HG02840 (cell line): ENCODE results near the gene XPO6.
A peak's percentile ranks its signal among the peaks of the same experiment; 100 is the strongest.
"Not testable (repeated sequence)": the region's sequence is repeated elsewhere in the genome, so short reads cannot be mapped to it uniquely, and the experiment has no call there.

ENCODE experiments used
- ATAC-seq: cut with Tn5 transposase; IDR thresholded peaks from one replicate; pipeline ENCODE4 v1.9.1; 2021; ENCODE audit warnings: mild to moderate bottlenecking, moderate library complexity, moderate number of reproducible peaks; ENCODE audit not compliant: unreplicated experiment, low FRiP score

Gene XPO6

DNA sequence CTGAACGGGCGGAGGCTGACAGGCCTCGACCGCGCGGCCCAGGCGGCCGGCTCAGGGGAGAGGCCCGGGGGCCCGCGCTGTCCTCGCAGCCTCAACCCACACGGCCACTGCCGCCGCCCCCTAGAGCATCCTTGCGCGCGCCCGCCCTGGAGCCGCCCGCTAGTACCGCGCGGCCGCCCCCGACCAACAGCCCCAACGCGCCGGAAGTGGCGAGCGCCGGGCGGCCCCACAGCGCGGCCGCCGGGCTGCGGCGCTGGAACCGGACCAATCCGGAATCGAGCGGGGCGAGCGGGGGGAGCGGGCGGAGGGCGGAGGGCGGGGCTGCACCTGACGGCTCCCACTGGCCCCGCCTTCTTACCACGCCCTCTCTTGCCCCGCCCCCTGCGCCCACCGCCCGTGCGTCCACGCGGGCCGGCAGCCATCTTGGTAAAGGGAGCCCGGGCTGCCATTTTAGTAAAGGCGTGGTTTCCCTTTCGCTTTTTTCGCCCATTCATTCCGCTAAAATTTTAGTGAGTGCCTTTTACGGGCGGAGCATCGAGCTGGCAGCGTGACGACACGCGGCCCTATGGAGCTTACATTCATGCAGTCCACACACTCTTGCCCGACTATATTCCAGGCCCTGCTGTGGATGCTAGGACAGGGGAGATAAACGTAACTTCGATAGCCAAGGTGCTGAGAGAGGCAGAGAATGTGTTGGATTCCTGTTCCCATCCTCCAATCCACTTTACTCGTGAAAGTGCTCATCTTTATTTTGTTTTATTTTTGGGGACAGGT is at the start of gene XPO6:
Gene XPO6, minus strand, starts transcription at position 208 of the 774 bp plus-strand sequence. CDS start 597 bp downstream, outside the sequence.
- peak; percentile 75 for ATAC-seq

DNA sequence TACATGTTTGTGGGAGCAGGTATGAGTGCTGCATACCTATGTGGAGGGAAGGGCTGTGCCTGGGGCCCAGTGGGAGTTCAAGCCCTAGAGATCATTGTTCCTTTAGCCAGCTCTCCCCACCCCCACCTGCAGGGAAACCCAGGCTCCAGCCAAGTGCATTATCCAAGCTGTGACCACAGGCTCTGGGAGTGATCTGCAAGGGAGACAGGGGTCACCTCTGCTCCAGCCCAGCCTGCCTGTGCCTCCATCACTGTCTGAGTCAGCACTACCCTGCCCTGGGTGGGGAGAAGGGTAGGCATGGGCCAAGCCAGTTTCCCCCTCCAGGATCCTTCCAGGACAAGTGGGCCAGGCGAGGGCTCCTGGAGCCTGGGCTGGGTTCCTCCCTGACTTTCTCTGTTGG is 48.4 kb upstream of the XPO6 start:
- no peak for ATAC-seq

- no peak for ATAC-seq
These were observed 48.0 kb upstream of the XPO6 start for GRCh38 chr16:28259781-28260150.

GRCh38 chr16:28259091-28259780 is 47.5 kb upstream of the XPO6 start:
- no peak for ATAC-seq

DNA sequence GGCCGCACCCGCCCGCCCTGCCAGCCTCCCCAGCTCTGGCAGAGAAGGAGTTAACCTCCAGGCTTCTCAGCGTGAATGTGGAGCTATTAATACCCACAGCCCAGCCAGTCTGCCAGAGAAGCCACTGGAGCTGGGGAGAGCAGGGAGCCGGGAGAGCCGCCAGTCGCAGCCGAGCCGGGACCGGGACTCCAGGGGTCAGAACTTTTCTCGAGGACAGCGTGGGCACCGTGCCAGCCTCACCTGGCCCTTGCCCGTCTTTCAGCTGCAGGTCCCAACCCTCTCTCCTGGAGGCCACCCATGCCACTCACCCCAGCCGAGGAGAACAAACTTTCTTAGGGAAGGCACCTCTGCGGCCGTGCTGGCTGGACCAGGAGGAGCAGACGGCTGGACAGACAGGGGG is 46.8 kb upstream of the XPO6 start:
- no peak for ATAC-seq

GRCh38 chr16:28257256-28257655 is 45.5 kb upstream of the XPO6 start:
- ATAC-seq = no peak

DNA sequence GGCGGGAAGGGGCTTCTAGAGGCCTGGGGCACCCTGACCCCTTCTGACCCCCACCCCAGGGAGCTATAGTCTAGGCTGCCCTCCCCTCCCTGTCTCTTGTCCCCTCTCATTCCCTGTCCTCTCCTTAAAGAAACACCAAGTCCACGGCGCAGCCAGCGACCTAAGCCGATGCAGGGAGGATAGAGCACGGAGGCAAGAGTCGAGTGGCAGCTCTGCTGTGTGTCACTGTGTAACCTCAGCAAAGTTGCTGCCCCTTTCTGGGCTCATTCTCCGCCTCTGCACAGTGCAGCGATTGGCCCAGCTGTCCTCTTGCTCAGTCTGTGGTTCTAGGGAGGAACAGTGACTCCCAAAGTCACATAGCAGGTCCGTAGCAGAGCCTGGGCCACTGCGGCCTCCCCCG is 44.1 kb upstream of the XPO6 start:
- ATAC-seq = no peak

DNA sequence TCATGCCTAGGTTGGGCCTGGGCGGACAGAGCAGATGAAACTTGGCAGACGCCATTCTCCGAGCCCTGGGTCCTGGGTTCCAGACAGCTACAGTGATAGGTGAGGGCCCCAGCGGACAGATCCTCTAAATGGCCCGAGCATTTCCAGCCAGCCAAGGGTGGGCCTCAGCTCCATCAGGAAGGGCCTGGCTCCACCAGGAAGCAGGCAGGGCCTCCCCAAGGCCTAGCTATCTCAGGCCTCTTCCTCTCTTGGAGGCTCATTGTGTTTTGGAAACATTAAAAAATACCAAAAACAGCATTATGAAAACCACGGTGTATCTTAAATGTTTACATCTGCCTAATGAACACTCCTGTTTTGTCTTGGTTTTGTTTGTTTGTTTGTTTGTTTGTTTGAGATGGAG is 42.4 kb upstream of the XPO6 start:
- ATAC-seq = no peak

DNA sequence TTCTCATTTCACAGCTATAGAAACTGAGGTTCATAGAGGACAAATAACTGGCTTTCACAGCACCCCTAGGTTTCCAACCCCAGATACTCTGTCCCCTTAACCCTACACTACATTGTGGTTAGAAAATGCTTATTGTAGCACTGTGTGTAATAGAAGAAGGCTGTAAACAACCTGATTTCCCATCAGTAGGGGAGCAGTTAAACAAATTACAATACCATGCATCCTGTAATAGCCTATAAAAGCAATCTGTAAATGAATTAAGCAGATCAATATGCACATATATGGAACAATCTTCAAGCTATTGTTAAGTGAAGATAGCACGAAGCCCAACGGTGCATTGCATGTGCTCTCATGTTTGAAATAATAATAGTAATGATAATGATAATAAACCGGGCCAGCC is 39.2 kb upstream of the XPO6 start:
- no peak for ATAC-seq

- not testable (repeated sequence) for ATAC-seq
These were observed 37.7 kb upstream of the XPO6 start for GRCh38 chr16:28249483-28249882.

DNA sequence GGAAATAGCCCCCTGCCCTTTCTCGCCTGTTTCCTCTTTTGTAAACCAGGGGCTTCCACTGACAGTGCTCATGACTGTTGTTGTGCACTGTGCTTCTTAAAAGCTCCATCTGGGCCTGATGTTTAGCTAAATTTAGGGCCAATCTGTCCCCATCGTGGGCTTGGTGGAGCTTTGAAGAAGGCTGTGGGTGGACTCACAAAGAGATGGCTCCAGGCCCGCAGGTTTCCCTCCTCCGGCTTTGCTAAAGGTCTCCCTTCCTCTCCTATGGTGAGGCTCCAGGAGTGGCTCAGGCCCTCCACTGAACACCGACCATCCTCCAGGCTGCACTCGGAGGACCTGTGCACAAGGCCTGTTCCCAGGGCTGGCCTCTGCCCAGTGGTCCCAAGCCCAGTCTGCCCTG is 30.2 kb upstream of the XPO6 start:
- no peak for ATAC-seq

DNA sequence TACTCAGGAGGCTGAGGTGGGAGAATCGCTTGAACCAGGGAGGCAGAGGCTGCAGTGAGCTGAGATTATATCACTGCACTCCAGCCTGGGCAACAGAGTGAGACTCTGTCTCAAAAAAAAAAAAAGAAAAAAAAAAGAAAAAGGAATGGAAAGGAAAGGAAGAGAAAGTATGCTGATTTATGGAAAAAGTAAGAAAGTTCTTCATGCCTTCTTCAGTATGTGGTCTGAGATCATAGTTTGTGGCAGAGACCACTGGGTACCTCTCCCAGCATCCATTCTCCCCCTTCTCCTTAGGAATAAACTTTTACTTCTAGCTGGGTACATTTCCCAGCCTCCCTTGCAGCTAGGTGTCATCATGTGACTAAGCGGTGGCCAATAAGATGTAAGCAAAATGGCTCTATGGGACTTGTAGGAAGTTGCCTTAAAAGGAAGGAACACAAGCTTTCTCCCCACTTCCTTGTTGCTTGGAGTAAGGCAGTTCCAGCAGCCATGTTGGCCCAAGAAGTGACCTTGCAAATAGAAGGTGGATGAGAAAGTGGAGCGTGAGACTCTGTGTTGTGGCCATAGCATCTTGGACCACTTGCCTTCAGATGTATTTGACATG is 26.1 kb upstream of the XPO6 start:
- no peak for ATAC-seq

DNA sequence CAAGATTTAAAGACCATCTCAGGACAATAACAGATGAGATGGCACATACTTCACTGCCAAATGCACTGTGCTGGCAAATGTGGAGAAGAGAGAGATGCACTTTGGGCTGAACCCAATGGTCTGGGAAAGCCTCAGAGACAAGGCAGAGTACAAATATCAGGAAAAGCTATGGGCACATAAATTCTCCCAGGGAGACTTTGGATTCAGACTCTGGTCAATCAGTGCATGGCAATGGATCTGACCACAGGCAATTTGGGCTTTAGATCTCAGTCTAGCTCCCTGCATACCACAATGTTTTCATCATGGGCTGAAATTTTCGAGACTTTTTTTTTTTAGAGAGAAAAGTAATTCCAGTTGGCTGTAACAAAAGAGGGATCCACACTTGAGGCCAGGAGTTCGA is 20.0 kb upstream of the XPO6 start:
- no peak for ATAC-seq

DNA sequence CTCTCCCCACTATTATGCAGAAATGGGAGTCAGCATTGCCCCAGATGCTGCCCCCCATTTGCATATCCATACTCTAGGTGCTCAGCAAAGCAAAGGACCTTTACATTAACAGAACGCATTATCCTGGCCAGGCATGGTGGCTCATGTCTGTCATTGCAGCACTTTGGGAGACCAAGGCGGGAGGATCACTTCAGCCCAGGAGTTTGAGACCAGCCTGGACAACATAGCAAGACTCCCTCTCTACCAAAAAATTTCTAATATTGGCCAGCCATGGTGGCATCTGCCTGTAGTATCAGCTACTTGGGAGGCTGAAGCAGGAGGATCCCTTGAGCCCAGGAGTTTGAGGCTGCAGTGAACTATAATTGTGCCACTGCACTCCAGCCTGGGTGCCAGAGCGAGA is 12.1 kb upstream of the XPO6 start:
- not testable (repeated sequence) for ATAC-seq

DNA sequence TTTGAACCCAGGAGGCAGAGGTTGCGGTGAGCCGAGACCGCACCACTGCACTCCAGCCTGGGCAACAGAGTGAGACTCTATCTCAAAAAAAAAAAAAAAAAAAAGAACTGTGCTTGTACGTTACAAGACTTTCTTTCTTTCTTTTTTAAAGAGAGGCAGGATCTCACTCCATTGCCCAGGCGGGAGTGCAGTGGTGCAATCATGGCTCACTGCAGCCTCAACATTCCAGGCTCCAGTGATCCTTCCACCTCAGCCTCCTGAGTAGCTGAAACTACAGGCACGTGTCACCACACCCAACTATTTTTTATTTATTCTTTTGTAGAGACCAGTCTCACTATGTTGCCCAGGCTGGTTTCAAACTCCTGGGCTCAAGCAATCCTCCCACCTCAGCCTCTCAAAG is 8.0 kb upstream of the XPO6 start:
- not testable (repeated sequence) for ATAC-seq

DNA sequence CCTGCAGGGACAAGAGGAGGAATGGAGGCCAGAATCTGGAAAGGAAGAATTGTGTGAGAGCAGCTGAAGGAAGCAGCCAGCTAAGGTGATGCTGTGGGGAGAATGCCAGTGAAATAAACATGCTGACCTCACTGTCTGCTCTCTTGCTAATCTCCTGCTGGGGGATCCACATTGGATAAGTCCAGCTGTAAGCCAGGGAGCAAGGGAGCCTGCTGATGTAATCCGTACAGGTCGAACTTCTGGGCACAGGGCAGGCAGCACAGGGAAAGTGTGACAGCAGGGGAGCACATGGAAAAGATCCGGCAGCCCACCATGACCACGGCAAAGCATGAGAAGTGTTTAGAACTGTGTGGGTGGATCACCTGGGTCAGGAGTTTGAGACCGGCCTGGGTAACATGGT is 7.5 kb upstream of the XPO6 start:
- ATAC-seq = no peak

GRCh38 chr16:28218109-28218508 is 6.3 kb upstream of the XPO6 start:
- ATAC-seq = no peak

DNA sequence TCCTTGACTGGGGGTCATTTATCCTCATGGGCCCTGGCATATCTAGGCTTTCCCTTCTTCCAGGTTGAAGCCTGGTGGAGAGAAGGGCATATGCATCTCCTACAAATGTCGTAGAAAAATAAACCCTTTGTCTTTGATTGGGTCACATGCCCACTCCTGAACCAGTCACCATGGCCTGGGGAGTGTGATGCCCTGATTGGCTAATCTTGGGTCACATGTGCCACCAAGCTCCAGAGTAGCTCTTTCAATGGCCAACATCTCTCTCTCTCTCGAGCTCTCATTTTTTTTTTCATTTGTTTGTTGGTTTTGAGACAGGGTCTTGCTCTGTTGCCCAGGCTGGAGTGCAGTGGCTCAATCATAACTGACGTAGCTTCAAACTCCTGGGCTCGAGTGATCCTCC is 5.6 kb upstream of the XPO6 start:
- no peak for ATAC-seq

- ATAC-seq = no peak
These were observed 1.6 kb upstream of the XPO6 start for GRCh38 chr16:28213396-28213795.

- ATAC-seq = no peak
These were observed 738 bp upstream of the XPO6 start for GRCh38 chr16:28212532-28212873.

DNA sequence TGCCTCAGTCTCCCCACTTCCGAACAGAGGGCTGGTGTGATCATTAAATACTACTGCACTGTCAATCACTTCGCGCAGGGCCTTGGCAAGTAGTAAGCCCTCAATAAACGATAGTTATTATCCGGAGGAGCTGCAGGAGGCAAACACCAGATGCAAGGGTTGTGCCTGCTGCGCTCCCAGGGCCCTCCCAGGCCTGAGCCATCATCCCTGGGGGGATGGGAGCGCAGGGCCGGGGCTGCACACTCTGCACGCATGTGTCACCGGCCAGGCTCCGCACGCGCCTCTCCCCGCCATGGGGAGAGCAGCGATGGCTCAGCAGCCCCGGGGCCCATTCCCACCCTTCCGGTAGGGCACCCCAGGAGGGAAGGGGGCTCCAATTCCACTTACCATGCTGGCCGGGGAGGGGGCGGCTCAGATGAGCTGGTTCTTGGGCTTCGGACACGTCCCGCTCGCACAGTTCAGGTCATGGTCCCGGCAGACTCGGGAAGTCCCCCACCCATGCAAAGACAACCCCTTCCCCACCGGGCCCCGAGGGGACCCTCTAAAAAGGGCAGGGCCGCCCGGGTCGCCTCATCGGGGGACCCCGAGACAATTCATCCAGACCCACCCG is 681 bp downstream of the XPO6 start:
- no peak for ATAC-seq
